Stimulated activated CD8-positive, alpha-beta memory T cell treated with anti-CD3 and anti-CD28 coated beads, Interleukin-4, amount 100 ng/mL, for 1 hour (primary cell): ENCODE data around the gene PLOD3.

Experiments
- DNase-seq, 2 donors: peaks; one replicate each; pipeline ENCODE4 v3.0.0-alpha.2; 2020; ENCODE audit warnings: low read depth in 2 of 2, low spot score in 1 of 2

The PLOD3 gene

DNA sequence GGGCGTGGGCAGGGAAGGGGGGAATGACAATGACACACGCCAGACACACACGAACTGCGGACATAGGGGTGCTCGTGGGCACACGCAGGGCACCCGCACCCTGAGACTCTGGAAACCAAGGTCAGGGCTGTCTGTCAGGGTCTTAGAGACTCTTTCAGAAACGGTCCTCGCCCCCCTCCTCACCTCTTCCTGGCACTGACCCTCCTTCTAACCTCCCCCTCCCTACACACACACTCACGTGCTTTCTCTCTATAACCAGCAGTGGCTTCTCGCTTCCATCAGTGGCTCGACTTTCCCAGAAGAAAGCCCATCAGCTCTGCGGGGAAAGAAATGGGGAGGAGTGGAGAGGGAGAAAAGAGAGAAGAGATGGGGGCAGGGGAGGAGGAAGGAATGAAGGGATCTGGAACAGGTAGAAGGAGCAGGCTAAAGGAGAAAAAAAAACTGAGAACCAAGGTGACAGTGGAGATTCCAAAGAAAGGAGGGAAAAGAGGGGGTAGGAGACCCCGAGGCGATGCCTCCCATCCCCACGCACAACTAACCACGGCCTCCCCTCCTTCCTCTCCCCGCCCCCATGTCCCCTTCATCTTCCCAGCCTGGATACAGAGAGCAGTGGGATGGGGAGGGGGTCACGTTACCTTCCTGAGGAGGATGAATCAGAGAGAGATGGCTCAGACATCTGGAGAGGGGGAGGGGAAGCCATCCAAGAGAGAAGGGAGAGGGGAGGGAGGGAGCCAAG lies 50.3 kb downstream of the PLOD3 start:
- DNase-seq: no peak

DNA sequence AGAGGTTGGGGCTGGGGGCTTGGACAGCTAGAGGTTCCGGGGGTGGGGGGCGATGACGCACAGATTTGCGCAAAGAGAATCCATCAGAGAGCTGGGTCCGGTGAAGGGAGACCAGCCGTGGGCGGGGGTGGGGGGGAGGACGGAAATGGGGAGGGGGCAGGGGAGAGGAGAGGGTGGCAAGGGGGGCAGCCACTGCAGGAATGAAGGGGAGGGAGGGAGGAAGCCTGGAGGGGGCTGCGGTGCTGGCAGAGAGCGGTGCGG lies 50.8 kb downstream of the PLOD3 start:
- DNase-seq: no peak

GRCh38 chr7:101165958-101166647 lies 51.3 kb downstream of the PLOD3 start:
- DNase-seq: no peak

DNA sequence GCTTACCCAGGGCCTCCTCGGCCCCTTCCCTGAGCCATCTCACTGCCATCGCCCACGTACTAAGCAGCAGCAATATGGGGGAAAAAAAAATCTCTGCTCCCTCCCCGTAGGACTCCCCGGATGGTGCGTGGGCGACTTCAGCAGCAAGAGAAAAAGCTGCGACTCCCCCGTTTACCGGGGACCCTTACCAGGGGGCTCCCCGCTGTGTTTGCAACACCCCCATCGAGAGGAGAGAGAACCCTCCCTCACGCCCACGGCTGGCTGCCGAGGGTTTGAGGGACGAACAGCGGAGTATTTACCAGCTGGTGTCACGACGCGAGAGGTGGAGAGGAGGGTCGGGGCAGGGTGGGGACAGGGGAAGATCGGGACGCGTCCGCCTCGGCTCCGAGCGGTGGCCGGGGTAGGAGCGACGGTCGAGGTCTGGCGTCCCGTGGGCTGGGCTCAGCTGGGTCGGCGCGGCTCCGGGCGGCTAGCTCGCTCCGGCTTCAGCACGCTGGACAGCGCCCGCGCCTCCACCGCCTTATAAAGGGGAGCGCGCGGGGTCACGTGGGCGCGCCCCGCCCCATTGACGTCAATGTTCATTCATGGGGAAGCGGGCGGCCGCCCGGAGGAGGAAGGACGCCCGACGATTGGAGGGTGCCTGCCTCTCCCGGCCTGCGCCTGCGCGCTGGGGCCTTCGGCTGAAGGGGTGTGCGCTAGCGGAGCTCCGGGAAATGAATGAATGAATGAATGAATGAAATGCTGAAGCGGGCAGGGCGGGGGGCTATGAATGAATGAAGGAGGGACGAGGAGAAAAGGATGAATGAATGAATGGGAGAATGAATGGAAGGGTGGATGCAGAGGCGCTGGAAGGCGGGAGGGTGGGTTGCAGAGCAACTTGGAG lies 52.1 kb downstream of the PLOD3 start, which contains the start of gene VGF:
TSS of gene VGF (minus strand) at position 495 of the 883 bp plus-strand sequence. CDS start 726 bp downstream, outside the sequence.
- DNase-seq: peak; percentile 74 to 82

- DNase-seq: no peak
Observed at GRCh38 chr7:101164071-101164840, 53.1 kb downstream of the PLOD3 start.

GRCh38 chr7:101163279-101164070 lies 53.9 kb downstream of the PLOD3 start:
- no peak for DNase-seq

- DNase-seq: no peak
Observed at GRCh38 chr7:101162551-101163278, 54.7 kb downstream of the PLOD3 start.

DNA sequence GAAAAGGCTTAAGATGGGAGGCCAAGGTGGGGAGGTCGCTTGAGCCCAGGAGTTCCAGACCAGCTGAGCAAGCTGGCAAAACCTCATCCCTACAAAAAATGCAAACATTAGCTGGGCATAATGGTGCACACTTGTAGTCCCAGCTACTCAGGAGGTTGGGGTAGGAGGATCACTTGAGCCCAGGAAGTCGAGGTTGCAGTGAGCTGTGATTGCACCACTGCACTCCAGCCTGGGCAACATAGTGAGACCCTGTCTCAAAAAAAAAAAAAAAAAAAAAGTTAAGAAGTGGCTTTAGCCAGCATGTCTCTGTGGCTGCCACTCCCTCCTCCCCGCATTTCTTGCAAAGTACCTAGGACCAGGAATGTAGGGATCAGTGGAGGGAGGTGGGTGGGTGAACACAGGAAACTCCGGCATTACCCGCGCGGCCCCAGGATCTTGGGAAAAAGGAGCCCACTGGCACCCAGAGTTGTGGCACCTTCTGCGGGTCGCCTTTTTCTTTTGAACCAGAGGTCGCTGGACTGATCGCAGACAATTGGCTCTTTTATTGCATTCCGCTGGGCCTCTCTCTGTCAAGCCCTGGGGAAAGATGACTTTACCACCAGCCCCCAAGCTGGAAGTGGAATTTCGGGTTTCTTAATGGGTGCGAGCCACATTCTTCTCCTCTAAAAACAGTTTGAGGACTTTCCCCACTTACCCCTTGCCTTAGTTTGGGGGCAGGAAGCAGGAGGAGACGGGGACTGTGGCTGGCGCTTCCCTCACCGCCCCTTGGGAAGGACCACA lies 55.5 kb downstream of the PLOD3 start:
- DNase-seq: no peak

- DNase-seq: no peak
Observed at GRCh38 chr7:101160910-101161309, 56.5 kb downstream of the PLOD3 start.

- no peak for DNase-seq
Observed at GRCh38 chr7:101159696-101160674, 57.4 kb downstream of the PLOD3 start.

DNA sequence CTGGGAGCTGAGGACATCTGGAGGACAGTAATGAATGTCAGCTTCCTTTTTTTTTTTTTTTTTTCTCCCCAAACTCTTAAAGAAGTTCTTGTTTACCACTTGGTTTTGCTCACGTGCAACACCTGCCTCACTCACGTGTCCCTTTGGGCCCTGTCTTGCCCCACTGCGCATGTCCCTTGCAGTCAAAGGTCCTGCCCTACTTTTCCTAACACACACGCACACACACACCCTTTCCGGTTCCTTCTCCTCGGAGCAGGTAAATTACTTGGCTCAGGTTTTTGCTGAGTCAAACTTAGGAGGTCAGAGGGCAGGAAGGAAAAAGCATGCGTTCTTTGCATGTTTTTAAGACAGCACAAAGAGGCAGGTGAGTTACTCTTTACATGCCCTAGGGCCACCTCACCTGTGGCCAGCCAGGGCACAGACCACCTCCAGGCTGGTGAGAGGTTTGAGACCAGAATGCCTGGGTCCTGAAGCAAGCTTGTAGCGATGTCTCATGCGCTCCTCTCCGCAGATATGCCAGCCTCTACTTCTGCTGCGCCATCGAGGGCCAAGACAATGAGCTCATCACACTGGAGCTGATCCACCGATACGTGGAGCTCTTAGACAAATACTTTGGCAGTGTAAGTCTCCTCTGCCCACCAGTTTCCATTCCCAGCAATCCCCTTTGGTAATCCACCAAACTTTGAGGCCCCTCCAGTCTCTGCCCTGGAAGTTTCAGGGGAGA lies 60.4 kb downstream of the PLOD3 start:
- no peak for DNase-seq

GRCh38 chr7:101156277-101156676 lies 61.1 kb downstream of the PLOD3 start:
- no peak for DNase-seq
